Activated naive CD4-positive, alpha-beta T cell treated with anti-CD3 and anti-CD28 coated beads, Interleukin-2, amount 50 U/mL, for 72 hours (primary cell): ENCODE measurements around the gene GSX2. TPM values are rescaled to one million over a fixed set of nuclear protein-coding genes. Genes with fewer than 3 reads are reported as not detected.
A peak's percentile ranks its signal among the peaks of the same experiment; 100 is the strongest.
"Not testable (repeated sequence)": the region's sequence is repeated elsewhere in the genome, so short reads cannot be mapped to it uniquely, and the experiment has no call there.

Experiments used
- ATAC-seq, 2 donors: fragments of 150-1000 bp; cut with Tn5 transposase; 2 replicates each; pipeline ENCODE4 v1.10.0; 2021; ENCODE audit warnings: mild to moderate bottlenecking in 2 of 2, moderate library complexity in 2 of 2
- DNase-seq, 2 donors: peaks; one replicate each; pipeline ENCODE4 v3.0.0; 2021 to 2022; ENCODE audit warnings: low spot score in 2 of 2
- H3K27ac Mint-ChIP-seq, 2 donors: one replicate each; pipeline ENCODE4 v1.8.0; 2022; ENCODE audit warnings: mild to moderate bottlenecking in 2 of 2, mixed read lengths in 2 of 2
- H3K36me3 Mint-ChIP-seq, 2 donors: one replicate each; pipeline ENCODE4 v1.8.0; 2022; ENCODE audit warnings: mixed read lengths in 2 of 2
- H3K9me3 Mint-ChIP-seq, 2 donors: one replicate each; pipeline ENCODE4 v1.8.0; 2022; ENCODE audit warnings: mixed read lengths in 2 of 2
- total RNA-seq, 2 donors: library from RNA; stranded (reverse); gene quantifications; one replicate each; pipeline ENCODE4 v1.2.3, GENCODE V29; 2022

GSX2 gene
- total RNA-seq, 2 donors from 2014 or later: not detected

- no peak overlapping the region for H3K27ac Mint-ChIP-seq
- H3K9me3 Mint-ChIP-seq: no peaks in the 10 kb centered on the region
- DNase-seq (no peak), ATAC-seq (no peak)
- peaks cover 7 to 15% of the 10 kb centered on the region in 2 donors for H3K36me3 Mint-ChIP-seq
Observed at GRCh38 chr4:54095110-54095825, 4.7 kb upstream of the GSX2 start.

GRCh38 chr4:54096295-54096962 is 3.5 kb upstream of the GSX2 start:
- peaks cover 7 to 18% of the 10 kb centered on the region in 2 donors for H3K36me3 Mint-ChIP-seq
- no peaks in the 10 kb centered on the region for H3K9me3 Mint-ChIP-seq

GRCh38 chr4:54097152-54097551 is 2.8 kb upstream of the GSX2 start:
- Mint-ChIP-seq H3K36me3 (peaks cover 7 to 17% of the 10 kb centered on the region in 2 donors), H3K9me3 (no peaks in the 10 kb centered on the region), H3K27ac (no peak overlapping the region)
- ATAC-seq: no peak
- DNase-seq: no peak

More at GRCh38 chr4:54096295-54096962, 3.5 kb upstream of the GSX2 start:
- ATAC-seq (no peak), DNase-seq (no peak)
- no peak overlapping the region for H3K27ac Mint-ChIP-seq

- Mint-ChIP-seq H3K36me3 (peaks cover 7 to 21% of the 10 kb centered on the region in 2 donors), H3K27ac (no peak overlapping the region), H3K9me3 (no peaks in the 10 kb centered on the region)
- DNase-seq (no peak), ATAC-seq (no peak)
Observed at GRCh38 chr4:54098375-54098774, 1.6 kb upstream of the GSX2 start.

GRCh38 chr4:54099287-54099747 is 646 bp upstream of the GSX2 start:
- Mint-ChIP-seq H3K9me3 (no peaks in the 10 kb centered on the region), H3K27ac (no peak overlapping the region), H3K36me3 (peaks cover 7 to 21% of the 10 kb centered on the region in 2 donors)
- no peak for ATAC-seq
- no peak for DNase-seq

- peaks cover 7 to 27% of the 10 kb centered on the region in 2 donors for H3K36me3 Mint-ChIP-seq
- H3K27ac Mint-ChIP-seq: no peak overlapping the region
- ATAC-seq: peak; percentile 16 to 34
- no peaks in the 10 kb centered on the region for H3K9me3 Mint-ChIP-seq
- no peak for DNase-seq
Observed at GRCh38 chr4:54100595-54101189, 729 bp downstream of the GSX2 start.

- ATAC-seq: no peak
- Mint-ChIP-seq H3K36me3 (peaks cover under 1 to 21% of the 10 kb centered on the region in 2 donors), H3K27ac (peak overlapping the region in 1 of 2 donors; percentile 44), H3K9me3 (no peaks in the 10 kb centered on the region)
- no peak for DNase-seq
Observed at GRCh38 chr4:54101190-54102041, 1.5 kb downstream of the GSX2 start.

GRCh38 chr4:54102531-54103106 is 2.7 kb downstream of the GSX2 start:
- ATAC-seq (no peak), DNase-seq (no peak)
- no peaks in the 10 kb centered on the region for H3K9me3 Mint-ChIP-seq
- H3K36me3 Mint-ChIP-seq: peaks cover 0 to 22% of the 10 kb centered on the region in 2 donors
- no peak overlapping the region for H3K27ac Mint-ChIP-seq

- Mint-ChIP-seq H3K9me3 (no peaks in the 10 kb centered on the region), H3K36me3 (peaks cover 0 to 22% of the 10 kb centered on the region in 2 donors), H3K27ac (no peak overlapping the region)
- DNase-seq: no peak
- ATAC-seq: no peak
Observed at GRCh38 chr4:54103190-54103574, 3.2 kb downstream of the GSX2 start.

- ATAC-seq (no peak), DNase-seq (no peak)
- Mint-ChIP-seq H3K36me3 (peaks cover 0 to 22% of the 10 kb centered on the region in 2 donors), H3K27ac (no peak overlapping the region), H3K9me3 (no peaks in the 10 kb centered on the region)
Observed at GRCh38 chr4:54104907-54105306, 4.9 kb downstream of the GSX2 start.

- peaks cover 5 to 10% of the 10 kb centered on the region in 2 donors for H3K36me3 Mint-ChIP-seq
- no peak for ATAC-seq
- no peak overlapping the region for H3K27ac Mint-ChIP-seq
- no peak for DNase-seq
- H3K9me3 Mint-ChIP-seq: no peaks in the 10 kb centered on the region
Observed at GRCh38 chr4:54107951-54108748, 8.2 kb downstream of the GSX2 start.

- Mint-ChIP-seq H3K36me3 (peaks cover 5 to 10% of the 10 kb centered on the region in 2 donors), H3K9me3 (no peaks in the 10 kb centered on the region), H3K27ac (no peak overlapping the region)
- DNase-seq: no peak
- ATAC-seq: no peak
Observed at GRCh38 chr4:54109241-54110018, 9.5 kb downstream of the GSX2 start.

- ATAC-seq: no peak
- no peak overlapping the region for H3K27ac Mint-ChIP-seq
- peaks cover 5% of the 10 kb centered on the region in 2 donors for H3K36me3 Mint-ChIP-seq
- H3K9me3 Mint-ChIP-seq: no peaks in the 10 kb centered on the region
- DNase-seq: no peak
Observed at GRCh38 chr4:54110019-54110416, 10.1 kb downstream of the GSX2 start.

GRCh38 chr4:54113206-54113605 is 13.2 kb downstream of the GSX2 start:
- not testable (repeated sequence) for ATAC-seq, H3K9me3 Mint-ChIP-seq, DNase-seq, H3K36me3 Mint-ChIP-seq, H3K27ac Mint-ChIP-seq

GRCh38 chr4:54116246-54116645 is 16.3 kb downstream of the GSX2 start:
- DNase-seq, H3K36me3 Mint-ChIP-seq, H3K27ac Mint-ChIP-seq, ATAC-seq, H3K9me3 Mint-ChIP-seq: not testable (repeated sequence)
